ENCODE results near the gene FHOD3. TPM values are rescaled to one million over a fixed set of nuclear protein-coding genes. Genes with fewer than 3 reads are reported as not detected.

FHOD3 gene
- total and polyA plus RNA-seq, 10 donors = 1.2 to 2.7 (median 1.9) TPM

- H3K27ac ChIP-seq = no peak overlapping the region
- H3K4me1 ChIP-seq = no peaks in the 10 kb centered on the region
- TF ChIP-seq, protein P1, sequence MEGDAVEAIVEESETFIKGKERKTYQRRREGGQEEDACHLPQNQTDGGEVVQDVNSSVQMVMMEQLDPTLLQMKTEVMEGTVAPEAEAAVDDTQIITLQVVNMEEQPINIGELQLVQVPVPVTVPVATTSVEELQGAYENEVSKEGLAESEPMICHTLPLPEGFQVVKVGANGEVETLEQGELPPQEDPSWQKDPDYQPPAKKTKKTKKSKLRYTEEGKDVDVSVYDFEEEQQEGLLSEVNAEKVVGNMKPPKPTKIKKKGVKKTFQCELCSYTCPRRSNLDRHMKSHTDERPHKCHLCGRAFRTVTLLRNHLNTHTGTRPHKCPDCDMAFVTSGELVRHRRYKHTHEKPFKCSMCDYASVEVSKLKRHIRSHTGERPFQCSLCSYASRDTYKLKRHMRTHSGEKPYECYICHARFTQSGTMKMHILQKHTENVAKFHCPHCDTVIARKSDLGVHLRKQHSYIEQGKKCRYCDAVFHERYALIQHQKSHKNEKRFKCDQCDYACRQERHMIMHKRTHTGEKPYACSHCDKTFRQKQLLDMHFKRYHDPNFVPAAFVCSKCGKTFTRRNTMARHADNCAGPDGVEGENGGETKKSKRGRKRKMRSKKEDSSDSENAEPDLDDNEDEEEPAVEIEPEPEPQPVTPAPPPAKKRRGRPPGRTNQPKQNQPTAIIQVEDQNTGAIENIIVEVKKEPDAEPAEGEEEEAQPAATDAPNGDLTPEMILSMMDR (IDR thresholded peaks at IDR 0.05 in 8 of 11, conservative IDR thresholded peaks at IDR 0.05 in 3 of 11) = no peak
- TF ChIP-seq POLR2AphosphoS5 (IDR thresholded peaks at IDR 0.05) (no peak), POLR2A (IDR thresholded peaks at IDR 0.05) (no peak)
- no peaks in the 10 kb centered on the region for H3K9me3 ChIP-seq
- peaks cover 0 to 5% (median 0%) of the 10 kb centered on the region in 7 donors for H3K27me3 ChIP-seq (replicated peaks in 1 of 7)
- intact Hi-C loops (cut with DNase I; ENCODE audit: low total_unique reads) = no loop called here
- no peak for DNase-seq
- WGBS, 5 donors = 80 to 88% (median 84%) methylated on average over 5 of the region's 5 CpGs
- H3K36me3 ChIP-seq = no peaks in the 10 kb centered on the region
- H3K4me3 ChIP-seq = no peak overlapping the region
These were observed 236.7 kb downstream of the FHOD3 start for GRCh38 chr18:36534154-36534688.

GRCh38 chr18:36535202-36535935 lies 237.9 kb downstream of the FHOD3 start:
- no peak for DNase-seq
- H3K36me3 ChIP-seq = no peaks in the 10 kb centered on the region
- intact Hi-C loops (cut with DNase I; ENCODE audit: low total_unique reads) = no loop called here
- no peak overlapping the region for H3K27ac ChIP-seq
- H3K27me3 ChIP-seq (replicated peaks in 1 of 7) = peaks cover 0 to 5% (median 0%) of the 10 kb centered on the region in 7 donors
- WGBS, 5 donors = 78 to 96% (median 86%) methylated on average over 2 of the region's 2 CpGs
- no peaks in the 10 kb centered on the region for H3K9me3 ChIP-seq
- H3K4me3 ChIP-seq = no peak overlapping the region
- TF ChIP-seq POLR2A (IDR thresholded peaks at IDR 0.05) (no peak), POLR2AphosphoS5 (IDR thresholded peaks at IDR 0.05) (no peak)
- TF ChIP-seq, protein P1 (IDR thresholded peaks at IDR 0.05 in 8 of 11, conservative IDR thresholded peaks at IDR 0.05 in 3 of 11) = no peak
- H3K4me1 ChIP-seq = no peaks in the 10 kb centered on the region

- intact Hi-C loops (cut with DNase I; ENCODE audit: low total_unique reads) = no loop called here
- TF ChIP-seq POLR2AphosphoS5 (IDR thresholded peaks at IDR 0.05) = no peak
- TF ChIP-seq POLR2A (IDR thresholded peaks at IDR 0.05) = no peak
- TF ChIP-seq, protein P1 (IDR thresholded peaks at IDR 0.05 in 8 of 11, conservative IDR thresholded peaks at IDR 0.05 in 3 of 11) = no peak
- 73 to 90% (median 83%) methylated on average over 4 of the region's 4 CpGs for WGBS, 5 donors
- Histone ChIP-seq H3K4me1 (no peaks in the 10 kb centered on the region), H3K27ac (no peak overlapping the region), H3K36me3 (no peaks in the 10 kb centered on the region), H3K9me3 (no peaks in the 10 kb centered on the region), H3K4me3 (no peak overlapping the region), H3K27me3 (replicated peaks in 1 of 7) (peaks cover 0 to 5% (median 0%) of the 10 kb centered on the region in 7 donors)
- DNase-seq = no peak
These were observed 238.9 kb downstream of the FHOD3 start for GRCh38 chr18:36536426-36536825.

DNA sequence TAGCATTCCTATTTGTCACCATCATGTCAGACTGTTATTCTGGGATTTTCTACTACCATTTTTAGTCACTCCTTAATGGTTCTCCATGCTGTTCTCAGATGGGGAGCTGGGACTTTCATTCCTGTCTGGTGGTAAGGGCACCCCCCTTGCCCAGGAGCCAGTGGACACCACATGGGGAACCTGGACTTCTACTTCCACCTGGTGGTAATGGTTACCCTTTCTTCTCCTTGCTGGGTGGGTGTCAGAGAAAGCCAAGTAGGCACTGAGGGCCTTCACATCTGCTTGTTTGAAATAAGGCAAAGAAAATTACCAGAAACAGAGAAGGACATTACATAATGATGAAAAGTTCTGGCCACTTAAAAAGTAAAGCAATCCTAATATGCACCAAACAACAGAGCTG lies 239.8 kb downstream of the FHOD3 start:
- no peak for DNase-seq
- Histone ChIP-seq H3K27ac (no peak overlapping the region), H3K36me3 (no peaks in the 10 kb centered on the region), H3K9me3 (no peaks in the 10 kb centered on the region), H3K27me3 (replicated peaks in 1 of 7) (peaks cover 0 to 2% (median 0%) of the 10 kb centered on the region in 7 donors), H3K4me1 (no peaks in the 10 kb centered on the region), H3K4me3 (no peak overlapping the region)
- intact Hi-C loops (cut with DNase I; ENCODE audit: low total_unique reads) = no loop called here
- TF ChIP-seq POLR2AphosphoS5 (IDR thresholded peaks at IDR 0.05) (no peak), POLR2A (IDR thresholded peaks at IDR 0.05) (no peak)
- TF ChIP-seq, protein P1 (IDR thresholded peaks at IDR 0.05 in 8 of 11, conservative IDR thresholded peaks at IDR 0.05 in 3 of 11) = no peak

Measured in spleen (tissue), 11 donors.